ENCODE results near the gene DNAJA4. TPM values are rescaled to one million over a fixed set of nuclear protein-coding genes. Genes with fewer than 3 reads are reported as not detected.
A peak's percentile ranks its signal among the peaks of the same experiment; 100 is the strongest.

The DNAJA4 gene
- total RNA-seq, result 10 to 100 TPM; 36.3 to 39.6 TPM

GRCh38 chr15:78264304-78265136, at the start of gene DNAJA4:
Gene DNAJA4, plus strand, starts transcription at chr15:78264562. Its CDS starts 202 bp downstream, at chr15:78264764.
- peak within 1 kb of the TSS; percentile 78 for H3K4me3 Mint-ChIP-seq
- intact Hi-C loops (cut with micrococcal nuclease), result loop anchor here (2.0 kb wide), 1 partner anchor 34 kb away; the partner anchor contains the start of gene SKIC8
- no peaks in the 10 kb centered on the region for H3K27me3 Mint-ChIP-seq
- CTCF ChIA-PET, result interaction anchor here (0.8 to 2.7 kb wide), 11 partner anchors 22 to 1929 kb away, joined by 3 to 15 read pairs (median 4); partner anchors contain the start of genes CIB2, IREB2 and SKIC8
- peaks cover 25% of the 10 kb centered on the region for H3K4me1 Mint-ChIP-seq (ENCODE audit: low read depth)
- H3K36me3 Mint-ChIP-seq, result no peaks in the 10 kb centered on the region
- H3K9me3 Mint-ChIP-seq, result no peaks in the 10 kb centered on the region
- H3K27ac Mint-ChIP-seq, result peak within 1 kb of the TSS; percentile 75
- POLR2A ChIA-PET, result interaction anchor here (1.4 to 5.6 kb wide), 4 partner anchors 9 to 276 kb away, joined by 4 to 34 read pairs (median 10); partner anchors contain the start of genes IREB2, PSMA4 and SKIC8
- peak; percentile 66 for DNase-seq

DNA sequence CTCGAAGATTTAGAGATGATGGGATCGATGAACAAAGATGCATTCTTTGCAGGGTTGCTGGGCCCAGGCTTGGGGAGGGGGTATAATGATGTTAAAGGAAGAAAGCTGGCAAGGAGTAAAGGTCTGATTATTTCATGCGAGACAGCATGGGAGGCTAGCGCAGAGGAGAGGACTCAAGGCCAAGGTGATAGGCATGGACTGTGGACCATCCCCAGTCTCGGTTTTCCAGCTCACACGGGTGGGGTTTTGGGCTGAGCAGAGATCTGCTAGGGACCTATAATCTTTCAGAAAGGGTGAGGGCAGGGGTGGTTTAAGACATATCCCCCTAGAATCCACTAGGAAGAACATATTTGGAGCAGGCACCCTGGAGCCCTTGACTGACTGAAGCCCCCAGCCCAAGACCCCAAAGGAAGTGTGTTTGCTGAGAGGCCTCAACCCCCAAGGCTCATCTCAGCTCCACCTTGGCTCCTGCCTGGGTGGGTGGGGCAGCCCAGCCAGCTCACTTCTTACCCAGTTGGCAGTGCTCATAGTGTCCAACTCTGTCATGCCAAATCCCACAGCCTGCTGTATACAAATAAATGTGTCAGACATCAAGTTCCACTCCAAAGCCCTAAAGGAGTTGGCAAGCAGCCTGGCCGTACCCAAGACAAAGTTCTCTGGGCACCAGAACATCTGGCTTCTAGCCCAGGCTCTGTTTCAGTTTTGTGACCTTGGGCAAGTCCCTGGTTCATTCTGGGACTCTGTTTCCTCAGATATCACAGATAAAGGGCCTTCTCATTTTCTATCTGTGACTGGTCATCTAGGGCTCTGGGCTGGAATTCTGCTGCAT, 47.9 kb upstream of the DNAJA4 start:
- DNase-seq, result no peak
- intact Hi-C loops (cut with micrococcal nuclease), result no loop called here
- no peak overlapping the region for H3K4me3 Mint-ChIP-seq
- no peaks in the 10 kb centered on the region for H3K36me3 Mint-ChIP-seq
- CTCF ChIA-PET, result interaction anchor here (1.0 to 2.1 kb wide), 2 partner anchors 21 to 23 kb away, joined by 4 to 8 read pairs; no protein-coding TSS in a partner anchor
- peaks cover 2% of the 10 kb centered on the region for H3K27me3 Mint-ChIP-seq
- POLR2A ChIA-PET, result no interaction called here
- no peaks in the 10 kb centered on the region for H3K9me3 Mint-ChIP-seq
- no peak overlapping the region for H3K27ac Mint-ChIP-seq
- no peaks in the 10 kb centered on the region for H3K4me1 Mint-ChIP-seq (ENCODE audit: low read depth)

DNA sequence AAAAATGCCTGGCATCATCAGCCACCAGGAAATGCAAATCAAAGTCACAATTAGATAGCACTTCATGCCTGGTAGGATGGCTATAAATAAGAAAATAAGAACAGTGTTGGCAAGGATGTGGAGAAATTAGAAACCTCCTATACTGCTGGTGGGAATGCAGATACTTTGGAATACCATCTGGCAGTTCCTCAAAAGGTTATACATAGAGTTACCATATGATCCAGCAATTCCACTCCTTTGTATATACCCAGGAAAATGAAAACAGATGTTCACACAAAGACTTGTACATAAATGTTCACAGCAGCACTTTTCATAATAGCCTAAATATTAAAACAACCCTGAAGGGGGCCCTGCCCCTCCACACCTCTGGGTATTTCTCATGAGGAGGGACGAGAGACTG, 43.6 kb upstream of the DNAJA4 start:
- Mint-ChIP-seq H3K4me3 (no peak overlapping the region), H3K27ac (no peak overlapping the region), H3K4me1 (ENCODE audit: low read depth) (peaks cover 14% of the 10 kb centered on the region), H3K9me3 (no peaks in the 10 kb centered on the region), H3K27me3 (no peaks in the 10 kb centered on the region), H3K36me3 (no peaks in the 10 kb centered on the region)
- no peak for DNase-seq
- intact Hi-C loops (cut with micrococcal nuclease), result no loop called here
- ChIA-PET CTCF (no interaction called here), POLR2A (no interaction called here)

DNA sequence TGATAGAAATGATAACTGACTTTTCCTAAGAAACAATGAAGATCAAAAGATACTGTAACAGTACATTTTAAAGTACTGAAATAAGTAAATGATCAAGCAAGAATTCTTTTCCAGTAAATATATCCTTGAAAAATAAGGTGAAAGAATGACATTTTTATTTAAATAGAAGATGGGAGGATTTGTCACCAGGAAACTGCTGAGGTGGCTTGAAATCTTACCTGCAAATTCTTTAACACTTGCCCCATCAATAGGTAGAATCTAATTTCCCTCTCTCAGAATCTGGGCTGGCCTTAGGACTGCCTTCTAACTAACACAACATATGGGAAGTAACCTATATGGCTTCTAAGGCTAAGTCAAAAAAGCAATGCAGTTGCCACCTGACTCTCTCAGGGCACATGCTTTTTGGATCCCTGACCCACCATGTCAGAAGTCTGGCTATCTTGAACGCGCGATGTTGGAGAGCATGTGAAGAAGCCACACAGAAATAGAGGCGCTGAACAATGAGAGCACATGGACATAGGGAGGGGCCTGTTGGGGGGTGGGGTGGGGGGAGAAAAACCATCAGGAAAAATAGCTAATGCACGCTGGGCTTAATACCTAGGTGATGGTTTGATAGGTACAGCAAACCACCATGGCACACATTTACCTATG, 41.5 kb upstream of the DNAJA4 start:
- Mint-ChIP-seq H3K36me3 (no peaks in the 10 kb centered on the region), H3K4me1 (ENCODE audit: low read depth) (peaks cover 21% of the 10 kb centered on the region), H3K27ac (no peak overlapping the region), H3K9me3 (no peaks in the 10 kb centered on the region), H3K27me3 (no peaks in the 10 kb centered on the region), H3K4me3 (no peak overlapping the region)
- POLR2A ChIA-PET, result no interaction called here
- DNase-seq, result no peak
- intact Hi-C loops (cut with micrococcal nuclease), result no loop called here
- CTCF ChIA-PET, result interaction anchor here (1.0 to 1.4 kb wide), 4 partner anchors 12 to 264 kb away, joined by 3 to 8 read pairs (median 4); no protein-coding TSS in a partner anchor

DNA sequence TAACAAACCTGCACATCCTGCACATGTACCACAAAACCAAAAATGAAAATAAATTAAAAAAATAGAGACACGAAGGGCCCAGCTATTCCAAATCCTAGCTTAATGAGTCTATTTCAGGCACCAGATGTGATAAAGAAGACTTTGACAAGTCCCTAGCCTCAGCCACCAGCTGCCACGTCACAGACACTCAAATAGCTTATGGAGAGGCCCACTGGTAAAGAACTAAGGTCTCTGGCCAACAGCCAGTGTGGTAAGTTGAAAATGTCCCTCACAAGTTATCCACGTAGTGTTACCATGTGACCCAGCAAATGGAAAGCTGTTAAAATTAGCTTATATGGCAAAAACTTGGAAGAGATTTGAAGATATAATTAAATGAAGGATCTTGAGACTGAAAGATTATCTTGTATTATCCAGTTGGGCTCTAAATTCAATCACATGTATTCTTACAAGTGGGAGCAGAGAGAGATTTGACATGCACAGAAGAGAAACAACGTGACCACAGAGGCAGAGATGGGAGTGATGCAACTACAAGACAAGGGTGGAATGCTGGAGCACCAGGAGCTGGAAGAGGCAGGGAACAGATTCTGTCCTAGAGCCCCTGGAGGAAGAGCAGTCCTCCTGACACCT, 40.9 kb upstream of the DNAJA4 start:
- CTCF ChIA-PET, result interaction anchor here (1.0 to 1.4 kb wide), 4 partner anchors 12 to 265 kb away, joined by 3 to 8 read pairs (median 4); no protein-coding TSS in a partner anchor

DNA sequence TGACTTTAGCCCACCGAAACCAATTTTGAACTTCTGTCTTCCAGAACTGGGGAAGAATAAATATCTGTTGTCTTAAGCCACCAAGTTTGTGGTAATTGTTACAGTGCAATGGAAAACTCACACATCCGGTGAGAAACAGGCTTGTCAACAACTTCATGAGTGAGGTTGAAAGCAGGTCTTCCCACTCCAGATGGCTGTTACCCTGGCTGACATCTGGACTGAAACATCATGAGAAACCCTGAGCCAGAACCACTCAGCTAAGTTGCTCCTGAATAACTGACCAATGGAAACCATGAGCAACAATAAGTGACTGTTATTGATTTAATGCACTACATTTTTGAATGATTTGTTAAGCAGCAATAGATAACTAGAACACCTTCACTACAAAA, 40.3 kb upstream of the DNAJA4 start:
- H3K27me3 Mint-ChIP-seq, result no peaks in the 10 kb centered on the region
- intact Hi-C loops (cut with micrococcal nuclease), result no loop called here
- H3K27ac Mint-ChIP-seq, result no peak overlapping the region
- ChIA-PET POLR2A (no interaction called here), CTCF (interaction anchor here (1.1 to 2.3 kb wide), 4 partner anchors 13 to 28 kb away, joined by 3 to 9 read pairs (median 6); no protein-coding TSS in a partner anchor)
- H3K9me3 Mint-ChIP-seq, result no peaks in the 10 kb centered on the region
- peaks cover 21% of the 10 kb centered on the region for H3K4me1 Mint-ChIP-seq (ENCODE audit: low read depth)
- H3K36me3 Mint-ChIP-seq, result no peaks in the 10 kb centered on the region
- DNase-seq, result no peak
- H3K4me3 Mint-ChIP-seq, result no peak overlapping the region

More for the DNA sequence above, 40.9 kb upstream of the DNAJA4 start:
- Mint-ChIP-seq H3K27me3 (no peaks in the 10 kb centered on the region), H3K4me1 (ENCODE audit: low read depth) (peaks cover 21% of the 10 kb centered on the region), H3K36me3 (no peaks in the 10 kb centered on the region), H3K27ac (no peak overlapping the region), H3K4me3 (no peak overlapping the region), H3K9me3 (no peaks in the 10 kb centered on the region)
- intact Hi-C loops (cut with micrococcal nuclease), result no loop called here
- DNase-seq, result no peak
- POLR2A ChIA-PET, result no interaction called here

DNA sequence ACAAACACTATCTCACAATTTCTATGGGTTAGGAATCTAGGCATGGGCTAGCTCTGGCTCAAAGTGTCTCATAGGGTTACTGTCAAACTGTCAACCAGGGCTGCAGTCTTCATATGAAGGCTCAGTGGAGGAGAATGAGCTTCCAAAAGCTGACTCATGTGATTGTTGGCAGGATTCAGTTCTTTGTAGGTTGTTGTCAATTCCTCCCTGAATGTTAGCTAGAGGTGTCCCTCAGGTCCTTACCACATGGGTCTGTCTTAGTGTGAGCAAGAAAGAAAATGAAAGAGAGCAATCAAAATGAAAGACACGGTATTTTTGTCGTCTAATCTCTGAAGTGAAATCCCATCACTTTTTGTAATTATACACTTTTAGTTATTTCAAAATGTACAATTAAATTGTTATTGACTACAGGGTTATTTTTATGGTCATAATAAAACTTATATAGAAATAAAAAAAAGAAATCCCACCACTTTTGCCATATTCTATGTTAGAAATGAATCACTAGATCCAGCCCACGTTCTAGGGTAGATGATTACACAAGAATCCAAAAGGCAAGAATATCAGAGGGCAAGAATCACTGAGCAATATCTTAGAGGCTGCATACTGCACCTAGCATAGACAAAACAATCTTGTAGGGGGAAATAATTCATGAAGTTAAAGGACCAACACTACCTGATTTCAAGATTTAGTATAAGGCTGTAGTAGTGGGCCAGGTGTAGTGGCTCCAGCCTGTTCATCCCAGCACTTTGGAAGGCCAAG, 38.4 kb upstream of the DNAJA4 start:
- Mint-ChIP-seq H3K9me3 (no peaks in the 10 kb centered on the region), H3K36me3 (no peaks in the 10 kb centered on the region)

GRCh38 chr15:78228356-78228996, 35.9 kb upstream of the DNAJA4 start:
- Mint-ChIP-seq H3K4me3 (no peak overlapping the region), H3K27ac (no peak overlapping the region), H3K4me1 (ENCODE audit: low read depth) (peaks cover 20% of the 10 kb centered on the region), H3K9me3 (no peaks in the 10 kb centered on the region), H3K27me3 (peaks cover 1% of the 10 kb centered on the region), H3K36me3 (no peaks in the 10 kb centered on the region)
- CTCF ChIA-PET, result interaction anchor here (1.0 to 2.1 kb wide), 3 partner anchors 12 to 51 kb away, joined by 4 to 21 read pairs (median 6); no protein-coding TSS in a partner anchor
- intact Hi-C loops (cut with micrococcal nuclease), result loop anchor here (5.0 kb wide), 1 partner anchor 176 kb away; no protein-coding TSS in a partner anchor
- DNase-seq, result no peak
- POLR2A ChIA-PET, result no interaction called here

More for the DNA sequence above, 38.4 kb upstream of the DNAJA4 start:
- H3K27me3 Mint-ChIP-seq, result no peaks in the 10 kb centered on the region
- CTCF ChIA-PET, result interaction anchor here (0.7 to 2.3 kb wide), 5 partner anchors 14 to 1011 kb away, joined by 3 to 9 read pairs (median 4); no protein-coding TSS in a partner anchor
- DNase-seq, result peak; percentile 39
- H3K4me1 Mint-ChIP-seq (ENCODE audit: low read depth), result peaks cover 21% of the 10 kb centered on the region
- intact Hi-C loops (cut with micrococcal nuclease), result loop anchor here (5.0 kb wide), 1 partner anchor 174 kb away; no protein-coding TSS in a partner anchor
- H3K27ac Mint-ChIP-seq, result no peak overlapping the region
- H3K4me3 Mint-ChIP-seq, result no peak overlapping the region
- POLR2A ChIA-PET, result interaction anchor here (0.9 kb wide), 1 partner anchor 179 kb away, joined by 3 read pairs; no protein-coding TSS in a partner anchor

DNA sequence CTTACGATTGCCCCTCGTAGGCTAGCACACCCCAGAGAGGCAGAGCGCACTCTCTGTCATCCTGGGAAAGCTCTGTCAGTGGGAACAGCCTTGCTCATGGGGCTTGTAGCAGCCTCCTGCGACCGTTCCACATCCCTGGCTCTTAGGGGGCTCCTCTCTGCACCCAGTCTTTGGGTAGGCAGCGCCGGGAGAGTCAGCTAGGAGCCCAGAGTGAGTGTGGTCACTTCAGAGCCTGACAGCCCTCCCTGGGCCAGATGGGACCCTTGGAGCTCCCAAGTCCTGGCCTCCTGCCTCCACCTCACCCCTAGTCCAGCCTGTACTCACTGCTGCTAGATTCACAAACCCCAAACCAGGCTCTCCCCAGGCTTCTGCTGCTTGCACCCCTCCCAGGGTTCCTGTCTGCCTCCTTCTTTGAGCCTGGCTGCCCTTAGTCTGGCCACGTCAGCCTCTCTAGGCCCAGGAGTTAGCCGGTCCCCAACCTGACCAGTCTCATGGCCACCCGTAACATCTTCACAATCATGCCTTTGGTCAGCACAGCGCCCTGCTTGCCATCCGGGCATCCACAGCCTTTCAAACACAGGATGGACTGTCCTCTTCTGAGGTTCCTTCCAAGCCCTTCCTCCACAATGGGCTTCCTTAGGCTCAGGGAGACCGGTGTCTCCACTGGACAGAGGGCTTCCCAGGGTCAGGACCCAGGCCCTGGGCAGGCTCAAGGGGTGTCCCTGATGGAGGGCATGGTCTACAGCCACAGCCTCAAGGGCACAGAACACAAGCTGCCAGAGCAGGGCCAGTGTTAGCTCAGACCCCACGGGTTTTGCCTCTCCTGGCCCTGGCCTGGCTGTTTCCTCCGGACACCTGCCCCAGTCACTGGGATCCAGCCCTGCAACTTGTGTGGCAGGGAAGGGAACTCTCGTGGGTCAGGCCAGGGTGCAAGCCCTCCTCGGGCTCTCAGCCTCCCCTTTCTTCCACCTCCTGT, 34.6 kb upstream of the DNAJA4 start:
- no peaks in the 10 kb centered on the region for H3K9me3 Mint-ChIP-seq
- intact Hi-C loops (cut with micrococcal nuclease), result loop anchor here (5.0 kb wide), 1 partner anchor 177 kb away; no protein-coding TSS in a partner anchor
- H3K27me3 Mint-ChIP-seq, result peaks cover 5% of the 10 kb centered on the region
- POLR2A ChIA-PET, result no interaction called here
- CTCF ChIA-PET, result no interaction called here
- H3K36me3 Mint-ChIP-seq, result no peaks in the 10 kb centered on the region
- no peak overlapping the region for H3K4me3 Mint-ChIP-seq
- no peak for DNase-seq
- H3K27ac Mint-ChIP-seq, result no peak overlapping the region
- peaks cover 12% of the 10 kb centered on the region for H3K4me1 Mint-ChIP-seq (ENCODE audit: low read depth)
